Mesendoderm (in vitro differentiated cells): ENCODE data around the gene RUNX3.

Experiments used
- DNase-seq: peaks from one replicate; pipeline ENCODE4 v3.0.0; 2013
- H2AK5ac ChIP-seq: 2 replicates; pipeline ENCODE4 v1.6.1; 2013; ENCODE audit warnings: low read length, inconsistent platforms
- H2BK120ac ChIP-seq: 2 replicates; pipeline ENCODE4 v1.6.1; 2013; ENCODE audit warnings: low read depth, mild to moderate bottlenecking, low read length, moderate library complexity, mixed read lengths
- H2BK15ac ChIP-seq: replicated peaks from 2 replicates; pipeline ENCODE4 v1.6.1; 2013; ENCODE audit warnings: low read depth, mild to moderate bottlenecking, moderate library complexity
- H2BK5ac ChIP-seq: 2 replicates; pipeline ENCODE4 v1.6.1; 2013; ENCODE audit warnings: low read length, inconsistent platforms
- H3K18ac ChIP-seq: 2 replicates; pipeline ENCODE4 v1.6.1; 2013; ENCODE audit warnings: mild to moderate bottlenecking, low read length, mixed read lengths
- H3K23ac ChIP-seq: one replicate; pipeline ENCODE4 v1.6.1; 2013; ENCODE audit warnings: low read length
- H3K27ac ChIP-seq: 2 replicates; pipeline ENCODE4 v1.5.1; 2013; ENCODE audit warnings: low read depth, mild to moderate bottlenecking, inconsistent platforms, low read length, moderate library complexity
- H3K27me3 ChIP-seq: 2 replicates; pipeline ENCODE4 v1.6.1; 2013; ENCODE audit warnings: low read length, control low read depth, mild to moderate bottlenecking, inconsistent platforms; ENCODE audit not compliant: insufficient read depth, poor library complexity
- H3K36me3 ChIP-seq: 2 replicates; pipeline ENCODE4 v1.6.1; 2013; ENCODE audit warnings: low read length, inconsistent platforms; ENCODE audit not compliant: control insufficient read depth, insufficient read depth
- H3K4ac ChIP-seq: one replicate; pipeline ENCODE4 v1.6.1; 2013; ENCODE audit warnings: low read depth, mild to moderate bottlenecking, low read length, moderate library complexity
- H3K4me1 ChIP-seq: 2 replicates; pipeline ENCODE4 v1.6.1; 2013; ENCODE audit warnings: low read depth, low read length, inconsistent platforms; ENCODE audit not compliant: control insufficient read depth
- H3K4me2 ChIP-seq: 2 replicates; pipeline ENCODE4 v1.6.1; 2013; ENCODE audit warnings: low read length
- H3K4me3 ChIP-seq: 2 replicates; pipeline ENCODE4 v1.5.1; 2013; ENCODE audit warnings: mild to moderate bottlenecking, low read length
- H3K56ac ChIP-seq: one replicate; pipeline ENCODE4 v1.6.1; 2013; ENCODE audit warnings: low read length
- H3K79me1 ChIP-seq: 2 replicates; pipeline ENCODE4 v1.6.1; 2013; ENCODE audit warnings: low read length, inconsistent platforms
- H3K79me2 ChIP-seq: 2 replicates; pipeline ENCODE4 v1.6.1; 2013; ENCODE audit warnings: mild to moderate bottlenecking, low read length; ENCODE audit not compliant: control insufficient read depth, insufficient read depth
- H3K9ac ChIP-seq: 2 replicates; pipeline ENCODE4 v1.6.1; 2013; ENCODE audit warnings: low read length, inconsistent platforms
- H4K5ac ChIP-seq: one replicate; pipeline ENCODE4 v1.6.1; 2013; ENCODE audit warnings: low read length
- H4K8ac ChIP-seq: one replicate; pipeline ENCODE4 v1.6.1; 2013; ENCODE audit warnings: low read depth, mild to moderate bottlenecking, control low read depth, low read length, moderate library complexity
- WGBS: extraction: QIAGEN DNeasy Blood & Tissue Kit; methylation state at CpG from one replicate; pipeline ENCODE4 v1.1.7; 2013; ENCODE audit warnings: low lambda C conversion rate, missing lambda C conversion rate; ENCODE audit not compliant: insufficient coverage; ENCODE audit errors: extremely low coverage; 5-methylcytosine and 5-hydroxymethylcytosine counted together

The RUNX3 gene

GRCh38 chr1:24946861-24947658, 17.0 kb upstream of the RUNX3 start:
- Histone ChIP-seq H2BK5ac (no peak overlapping the region), H3K27ac (no peak overlapping the region), H3K4me3 (no peak overlapping the region), H2AK5ac (no peak overlapping the region), H3K36me3 (no peaks in the 10 kb centered on the region), H3K79me2 (no peaks in the 10 kb centered on the region), H3K4me2 (no peak overlapping the region), H3K18ac (no peak overlapping the region), H4K8ac (no peak overlapping the region), H3K9ac (no peak overlapping the region), H4K5ac (no peak overlapping the region), H3K4ac (no peak overlapping the region), H3K79me1 (no peaks in the 10 kb centered on the region), H3K4me1 (no peaks in the 10 kb centered on the region), H3K56ac (no peak overlapping the region), H3K27me3 (no peaks in the 10 kb centered on the region), H2BK15ac (no peak overlapping the region), H3K23ac (no peak overlapping the region), H2BK120ac (no peak overlapping the region)
- WGBS = no CpG with 5 or more reads among the region's 13 CpGs
- DNase-seq = no peak

- Histone ChIP-seq H3K4me3 (no peak overlapping the region), H2BK5ac (no peak overlapping the region), H3K23ac (no peak overlapping the region), H3K4me2 (no peak overlapping the region), H3K79me1 (no peaks in the 10 kb centered on the region), H3K36me3 (no peaks in the 10 kb centered on the region), H3K56ac (no peak overlapping the region), H2BK15ac (no peak overlapping the region), H2BK120ac (no peak overlapping the region), H4K5ac (no peak overlapping the region), H2AK5ac (no peak overlapping the region), H3K4me1 (no peaks in the 10 kb centered on the region), H3K27me3 (no peaks in the 10 kb centered on the region), H4K8ac (no peak overlapping the region), H3K9ac (no peak overlapping the region), H3K27ac (no peak overlapping the region), H3K4ac (no peak overlapping the region), H3K79me2 (no peaks in the 10 kb centered on the region), H3K18ac (no peak overlapping the region)
- no CpG with 5 or more reads among the region's 10 CpGs for WGBS
- DNase-seq = no peak
Observed at GRCh38 chr1:24945354-24946326, 15.6 kb upstream of the RUNX3 start.

- Histone ChIP-seq H3K23ac (no peak overlapping the region), H3K4me3 (no peak overlapping the region), H3K27ac (no peak overlapping the region), H3K27me3 (no peaks in the 10 kb centered on the region), H4K5ac (no peak overlapping the region), H3K9ac (no peak overlapping the region), H3K4me1 (no peaks in the 10 kb centered on the region), H2AK5ac (no peak overlapping the region), H2BK120ac (no peak overlapping the region), H2BK5ac (no peak overlapping the region), H3K56ac (no peak overlapping the region), H3K18ac (no peak overlapping the region), H2BK15ac (no peak overlapping the region), H4K8ac (no peak overlapping the region), H3K36me3 (no peaks in the 10 kb centered on the region), H3K79me2 (no peaks in the 10 kb centered on the region), H3K4me2 (no peak overlapping the region), H3K4ac (no peak overlapping the region), H3K79me1 (no peaks in the 10 kb centered on the region)
- no peak for DNase-seq
- no CpG with 5 or more reads among the region's 3 CpGs for WGBS
Observed at GRCh38 chr1:24944318-24944717, 14.2 kb upstream of the RUNX3 start.

GRCh38 chr1:24942789-24943188, 12.7 kb upstream of the RUNX3 start:
- no peaks in the 10 kb centered on the region for H3K4me1 ChIP-seq
- H3K56ac ChIP-seq = no peak overlapping the region
- H3K27ac ChIP-seq = no peak overlapping the region
- no peak overlapping the region for H3K4me3 ChIP-seq
- H3K23ac ChIP-seq = no peak overlapping the region
- no peak overlapping the region for H2BK120ac ChIP-seq
- no peak overlapping the region for H2BK15ac ChIP-seq
- H2AK5ac ChIP-seq = no peak overlapping the region
- no peaks in the 10 kb centered on the region for H3K79me1 ChIP-seq
- no peaks in the 10 kb centered on the region for H3K36me3 ChIP-seq
- H3K4me2 ChIP-seq = no peak overlapping the region
- H4K5ac ChIP-seq = no peak overlapping the region
- no peaks in the 10 kb centered on the region for H3K27me3 ChIP-seq
- H3K18ac ChIP-seq = no peak overlapping the region
- no CpG with 5 or more reads among the region's 19 CpGs for WGBS
- H4K8ac ChIP-seq = no peak overlapping the region
- H2BK5ac ChIP-seq = no peak overlapping the region
- no peaks in the 10 kb centered on the region for H3K79me2 ChIP-seq
- H3K9ac ChIP-seq = no peak overlapping the region
- DNase-seq = no peak
- no peak overlapping the region for H3K4ac ChIP-seq

GRCh38 chr1:24941564-24941963, 11.5 kb upstream of the RUNX3 start:
- Histone ChIP-seq H3K4me3 (no peak overlapping the region), H3K23ac (no peak overlapping the region), H2BK120ac (no peak overlapping the region), H2AK5ac (no peak overlapping the region), H4K5ac (no peak overlapping the region), H2BK15ac (no peak overlapping the region), H3K9ac (no peak overlapping the region), H3K4ac (no peak overlapping the region), H4K8ac (no peak overlapping the region), H2BK5ac (no peak overlapping the region), H3K56ac (no peak overlapping the region), H3K27me3 (no peaks in the 10 kb centered on the region), H3K79me2 (no peaks in the 10 kb centered on the region), H3K36me3 (no peaks in the 10 kb centered on the region), H3K4me2 (no peak overlapping the region), H3K79me1 (no peaks in the 10 kb centered on the region), H3K4me1 (no peaks in the 10 kb centered on the region), H3K18ac (no peak overlapping the region), H3K27ac (no peak overlapping the region)
- DNase-seq = no peak
- no CpG with 5 or more reads among the region's 4 CpGs for WGBS
